ENCODE data around the gene ATP1A3.
"Not testable (repeated sequence)": the region's sequence is repeated elsewhere in the genome, so short reads cannot be mapped to it uniquely, and the experiment has no call there.

ATP1A3 gene

GRCh38 chr19:41944336-41944735 lies 49.7 kb downstream of the ATP1A3 start:
- DNase-seq: peak; percentile 26

GRCh38 chr19:41941410-41942202 lies 52.4 kb downstream of the ATP1A3 start:
- DNase-seq: no peak

- DNase-seq: no peak
Observed at GRCh38 chr19:41940731-41941409, 53.2 kb downstream of the ATP1A3 start.

GRCh38 chr19:41939861-41940730 lies 53.9 kb downstream of the ATP1A3 start:
- DNase-seq: peak; percentile 57

GRCh38 chr19:41939209-41939608 lies 54.8 kb downstream of the ATP1A3 start:
- not testable (repeated sequence) for DNase-seq

- DNase-seq: no peak
Observed at GRCh38 chr19:41937525-41938468, 56.2 kb downstream of the ATP1A3 start.

- no peak for DNase-seq
Observed at GRCh38 chr19:41936961-41937360, 57.1 kb downstream of the ATP1A3 start.

- DNase-seq: peak; percentile 73
Observed at GRCh38 chr19:41936416-41936850, 57.6 kb downstream of the ATP1A3 start.

GRCh38 chr19:41935760-41936415 lies 58.1 kb downstream of the ATP1A3 start:
- no peak for DNase-seq

GRCh38 chr19:41934849-41935374 lies 59.1 kb downstream of the ATP1A3 start:
- DNase-seq: peak; percentile 86

- no peak for DNase-seq
Observed at GRCh38 chr19:41933693-41934426, 60.2 kb downstream of the ATP1A3 start.

- DNase-seq: no peak
Observed at GRCh38 chr19:41932720-41933332, 61.2 kb downstream of the ATP1A3 start.

GRCh38 chr19:41932259-41932719 lies 61.7 kb downstream of the ATP1A3 start:
- DNase-seq: no peak

- no peak for DNase-seq
Observed at GRCh38 chr19:41930926-41931592, 63.0 kb downstream of the ATP1A3 start.

- DNase-seq: no peak
Observed at GRCh38 chr19:41930322-41930722, 63.7 kb downstream of the ATP1A3 start.

- DNase-seq: no peak
Observed at GRCh38 chr19:41929536-41930071, 64.4 kb downstream of the ATP1A3 start.

- peak; percentile 58 for DNase-seq
Observed at GRCh38 chr19:41928754-41929535, 65.1 kb downstream of the ATP1A3 start.

GRCh38 chr19:41928221-41928683 lies 65.8 kb downstream of the ATP1A3 start, which contains the start of gene ERFL:
Gene ERFL (minus strand): TSS chr19:41928449. CDS start chr19:41912919, 15,530 bp downstream.
- no peak for DNase-seq

Data from CD4-positive, alpha-beta T cell treated with Interleukin-17A for 1 hour (primary cell).